NCI-H2081 (cell line): ENCODE results near the gene CASP9.
"Not testable (repeated sequence)": the region's sequence is repeated elsewhere in the genome, so short reads cannot be mapped to it uniquely, and the experiment has no call there.

ENCODE experiments used
- DNase-seq, 2 experiments: peaks; one replicate each; lab custom pipeline; 2025; lab: John Stamatoyannopoulos, UW

CASP9 gene

DNA sequence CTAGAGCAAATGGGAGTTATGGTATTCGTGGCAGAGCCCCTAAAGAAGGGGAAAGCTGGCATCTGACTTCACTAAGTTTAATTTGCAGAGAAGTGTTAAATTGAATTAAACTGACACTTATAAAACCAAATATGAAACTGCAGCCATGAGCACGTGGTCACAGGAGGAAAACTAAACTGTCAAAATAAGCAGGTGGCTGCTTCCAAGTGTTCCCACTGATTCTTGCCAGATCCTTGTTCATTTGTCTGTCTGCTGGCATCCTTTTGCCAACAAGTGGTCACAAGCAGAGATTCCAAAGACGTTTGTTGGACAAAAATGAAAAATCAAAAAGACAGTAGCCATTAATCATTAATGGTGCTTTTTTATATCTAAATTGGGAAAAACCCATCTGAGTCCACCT lies 54.7 kb downstream of the CASP9 start:
- no peak for DNase-seq

DNA sequence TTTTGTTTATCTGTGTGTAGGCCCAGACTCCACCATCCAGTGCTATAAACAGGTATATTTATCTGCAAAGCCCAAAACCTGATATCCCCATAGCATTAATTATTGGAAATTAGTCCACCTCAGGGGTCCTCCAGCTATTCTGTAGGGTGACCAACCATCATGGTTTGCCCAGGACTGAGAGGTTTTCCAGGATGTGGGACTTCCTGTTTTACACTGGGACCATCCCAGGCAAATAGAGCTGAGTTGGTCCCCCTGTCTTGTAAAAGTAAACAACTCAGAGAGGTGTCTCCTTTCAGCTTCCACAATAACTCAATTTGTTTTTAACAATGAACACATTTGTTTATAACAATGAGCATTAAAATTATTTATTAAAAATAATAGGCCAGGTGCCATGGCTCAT lies 55.9 kb downstream of the CASP9 start:
- no peak for DNase-seq

GRCh38 chr1:15466955-15467625 lies 56.9 kb downstream of the CASP9 start:
- not testable (repeated sequence) for DNase-seq

GRCh38 chr1:15465674-15466073 lies 58.3 kb downstream of the CASP9 start:
- no peak for DNase-seq

DNA sequence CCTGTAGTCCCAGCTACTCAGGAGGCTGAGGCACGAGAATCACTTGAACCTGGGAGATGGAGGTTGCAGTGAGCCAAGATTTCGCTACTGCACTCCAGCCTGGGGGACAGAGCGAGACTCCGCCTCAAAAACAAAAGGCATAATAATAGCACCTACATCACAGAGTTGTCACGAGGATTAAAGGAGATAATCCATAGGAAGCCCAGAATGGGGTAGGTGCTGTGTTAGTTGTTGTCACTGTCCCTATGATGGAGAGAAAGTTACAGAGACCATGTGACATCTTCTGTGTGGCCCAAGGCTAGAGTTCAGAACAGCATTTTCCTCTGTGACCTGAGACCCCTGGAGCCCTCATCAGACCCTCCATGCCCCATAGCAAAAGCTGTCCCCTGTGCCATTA lies 60.1 kb downstream of the CASP9 start:
- DNase-seq = not testable (repeated sequence)

DNA sequence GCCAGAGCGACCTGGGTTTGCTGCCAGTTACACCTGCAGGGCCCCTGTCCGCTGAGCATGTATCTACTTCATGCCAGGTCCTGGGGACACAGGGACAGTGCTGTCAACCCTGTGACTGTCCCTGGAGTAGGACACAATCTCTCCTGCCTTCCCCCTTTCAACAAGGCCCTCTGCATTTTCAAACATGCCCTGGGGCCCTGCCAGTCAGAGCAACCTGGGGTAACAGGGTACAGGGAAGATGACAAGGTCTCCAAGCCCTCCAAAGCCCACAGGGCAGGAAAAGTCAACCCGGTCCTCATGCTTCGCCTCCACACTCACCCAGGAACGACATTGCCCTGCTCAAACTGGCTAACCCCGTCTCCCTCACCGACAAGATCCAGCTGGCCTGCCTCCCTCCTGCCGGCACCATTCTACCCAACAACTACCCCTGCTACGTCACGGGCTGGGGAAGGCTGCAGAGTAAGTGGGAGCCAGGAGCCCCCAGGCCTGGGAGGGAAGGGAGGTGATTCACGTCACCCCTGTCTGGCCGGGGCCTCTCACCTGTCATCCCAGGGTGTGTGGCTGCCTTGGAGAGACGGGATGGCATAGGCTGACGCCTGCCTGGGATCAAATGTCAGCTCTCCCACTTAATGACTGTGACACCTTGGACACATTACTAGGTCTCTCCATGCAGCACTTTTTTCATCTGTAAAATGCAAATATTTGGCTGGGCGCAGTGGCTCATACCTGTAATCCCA lies 60.8 kb downstream of the CASP9 start:
- DNase-seq = not testable (repeated sequence)

GRCh38 chr1:15460708-15461095 lies 63.3 kb downstream of the CASP9 start:
- no peak for DNase-seq

DNA sequence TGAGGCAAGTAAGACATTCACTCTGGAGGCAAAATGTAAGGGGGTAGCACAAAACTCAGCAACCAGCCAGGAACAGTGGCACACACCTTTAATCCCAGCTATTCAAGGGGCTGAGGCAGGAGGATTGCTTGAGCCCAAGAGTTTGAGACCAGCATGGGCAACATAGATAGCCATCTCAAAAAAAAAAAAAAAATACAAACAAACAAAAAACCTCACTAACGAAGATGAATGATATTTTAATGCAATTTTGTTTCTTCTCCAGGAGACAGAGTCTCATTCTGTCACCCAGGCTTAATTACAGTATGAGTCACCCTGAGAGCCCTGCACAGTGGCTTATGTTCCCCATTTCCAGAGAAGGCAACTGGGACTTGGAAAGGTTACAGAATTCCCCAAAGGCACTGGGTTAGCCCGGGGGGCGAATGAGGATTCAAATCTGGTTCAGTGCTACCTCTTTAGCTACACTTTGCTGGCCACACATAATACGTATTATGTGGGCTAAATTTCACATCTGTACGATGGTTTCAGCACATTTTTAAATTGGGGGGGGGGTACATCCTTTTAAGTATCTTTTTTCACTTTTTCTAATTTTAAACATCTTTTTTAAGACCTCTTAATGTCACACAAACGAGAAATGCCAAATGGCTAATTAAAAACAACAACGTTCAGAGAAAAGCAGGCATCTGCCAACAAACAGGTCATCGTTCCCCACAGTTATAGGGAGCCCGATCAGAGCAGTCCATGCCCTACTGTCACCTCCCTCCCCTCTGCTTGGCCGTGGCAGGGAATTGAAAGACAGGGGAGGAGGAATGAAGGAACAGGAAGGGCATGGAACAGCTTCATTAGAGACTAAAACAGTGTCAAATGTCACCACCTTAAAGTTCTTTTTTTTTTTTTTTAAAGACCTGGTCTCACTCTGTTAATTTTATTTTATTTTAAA lies 64.0 kb downstream of the CASP9 start:
- peak in 1 of 2 experiments; percentile 8 for DNase-seq

GRCh38 chr1:15458388-15458787 lies 65.6 kb downstream of the CASP9 start:
- not testable (repeated sequence) for DNase-seq

DNA sequence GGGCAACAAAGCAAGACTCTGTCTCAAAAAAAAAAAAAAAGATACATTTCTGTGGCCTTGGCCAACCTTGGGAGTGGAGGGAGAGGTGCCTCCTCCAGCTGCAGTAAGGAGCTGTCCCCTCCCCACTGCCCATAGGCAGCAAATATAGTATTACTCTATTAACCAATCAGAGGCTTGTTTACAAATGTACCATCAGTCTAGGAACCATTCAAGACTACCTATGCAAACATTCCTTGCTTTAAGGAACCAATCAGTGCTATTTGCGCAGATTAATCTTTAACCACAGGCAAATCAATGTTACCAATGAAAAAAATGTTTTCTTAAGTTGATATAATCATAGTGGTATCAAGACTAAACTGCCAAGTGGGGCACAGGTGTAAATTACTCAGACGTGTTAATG lies 66.4 kb downstream of the CASP9 start:
- no peak for DNase-seq

- DNase-seq = no peak
These were observed 67.6 kb downstream of the CASP9 start, which contains the start of gene CELA2A for GRCh38 chr1:15456313-15456954. Gene CELA2A (plus strand): TSS chr1:15456732. CDS start chr1:15456754, 22 bp downstream.

DNA sequence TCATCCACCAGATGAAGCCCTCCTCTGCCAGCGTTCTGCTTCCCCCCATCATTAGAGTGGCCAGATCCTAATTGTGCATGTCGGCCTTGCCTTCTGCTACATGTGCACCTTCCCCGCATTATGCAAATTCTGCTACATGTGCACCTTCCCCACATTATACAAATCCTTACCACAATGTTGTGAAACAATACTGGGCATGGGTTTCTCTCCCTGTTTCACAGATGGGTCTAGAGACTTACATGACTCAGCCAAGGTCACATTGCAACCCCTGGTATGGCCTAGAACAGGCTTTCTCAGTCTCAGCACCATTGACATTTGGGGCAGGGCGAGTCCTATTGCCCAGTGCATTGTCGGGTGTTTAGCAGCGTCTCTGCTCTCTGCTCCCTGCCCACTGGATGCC lies 68.5 kb downstream of the CASP9 start:
- no peak for DNase-seq

DNA sequence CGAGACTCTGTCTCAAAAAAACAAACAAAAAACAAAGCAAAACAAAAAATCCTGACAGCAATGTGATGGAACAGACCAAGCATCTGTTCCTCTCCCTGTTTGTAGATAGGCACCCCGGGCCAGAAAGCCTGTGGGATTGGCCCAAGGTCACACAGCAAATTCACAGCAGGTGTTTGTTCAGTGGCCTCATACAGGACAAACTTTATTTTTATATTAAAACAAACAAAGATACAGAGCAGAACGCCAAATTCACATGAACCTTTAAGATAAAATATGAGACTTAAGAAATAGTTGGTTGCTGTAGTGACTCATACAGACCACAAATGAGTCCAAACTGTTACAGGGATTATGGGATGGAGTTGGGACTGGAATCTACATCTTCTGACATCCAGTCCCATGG lies 69.8 kb downstream of the CASP9 start:
- no peak for DNase-seq

- no peak for DNase-seq
These were observed 70.3 kb downstream of the CASP9 start for GRCh38 chr1:15453734-15454133.

GRCh38 chr1:15452866-15453571 lies 71.0 kb downstream of the CASP9 start:
- no peak for DNase-seq

- DNase-seq = no peak
These were observed 71.8 kb downstream of the CASP9 start for GRCh38 chr1:15452216-15452615.

- no peak for DNase-seq
These were observed 72.8 kb downstream of the CASP9 start for GRCh38 chr1:15451014-15451722.

DNA sequence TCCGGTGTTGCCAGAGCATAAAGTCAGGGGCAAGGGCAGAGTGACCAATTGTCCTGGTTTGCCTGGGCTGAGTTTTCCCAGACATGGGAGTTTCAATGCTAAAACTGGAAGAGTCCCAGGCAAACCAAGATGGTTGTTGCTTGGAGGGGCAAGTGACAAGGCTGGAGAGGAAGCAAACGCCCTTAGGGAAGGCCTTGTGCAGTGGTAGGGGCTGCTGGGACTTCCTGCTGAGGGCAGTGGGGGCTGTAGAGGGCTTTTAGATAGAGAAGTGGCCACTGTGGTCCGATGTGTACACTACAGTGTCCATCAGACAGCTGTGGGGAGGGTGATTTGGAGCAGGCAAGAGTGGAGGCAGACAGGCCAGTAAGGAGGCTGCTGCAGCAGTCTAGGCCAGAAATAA lies 74.4 kb downstream of the CASP9 start:
- no peak for DNase-seq

DNA sequence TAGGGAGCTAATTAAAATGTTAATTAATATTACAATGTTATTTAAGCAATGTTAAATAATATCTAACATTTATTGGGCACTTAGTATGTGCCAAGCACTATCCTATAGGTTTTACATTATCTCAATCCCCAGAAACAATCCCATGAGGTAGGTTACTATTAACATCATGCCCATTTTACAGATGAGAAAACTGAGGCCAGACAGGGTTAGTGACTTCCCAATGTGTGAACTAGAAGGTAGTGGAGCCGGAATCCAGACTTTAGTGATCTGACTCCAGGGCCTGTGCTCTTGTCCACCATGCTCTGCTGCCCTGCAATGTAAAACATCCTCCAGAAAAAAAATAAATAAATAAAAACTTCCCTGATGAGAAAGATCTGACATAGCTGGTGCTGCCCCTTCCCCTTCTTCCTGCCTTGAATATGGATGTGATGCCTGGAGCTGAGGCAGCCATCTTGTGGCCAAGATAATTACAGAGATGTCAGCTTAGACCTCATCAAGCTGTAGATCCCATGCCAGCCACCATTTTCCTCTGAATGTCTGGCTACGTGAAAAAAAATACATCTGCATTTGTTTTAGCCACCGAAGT lies 75.0 kb downstream of the CASP9 start:
- DNase-seq = no peak

DNA sequence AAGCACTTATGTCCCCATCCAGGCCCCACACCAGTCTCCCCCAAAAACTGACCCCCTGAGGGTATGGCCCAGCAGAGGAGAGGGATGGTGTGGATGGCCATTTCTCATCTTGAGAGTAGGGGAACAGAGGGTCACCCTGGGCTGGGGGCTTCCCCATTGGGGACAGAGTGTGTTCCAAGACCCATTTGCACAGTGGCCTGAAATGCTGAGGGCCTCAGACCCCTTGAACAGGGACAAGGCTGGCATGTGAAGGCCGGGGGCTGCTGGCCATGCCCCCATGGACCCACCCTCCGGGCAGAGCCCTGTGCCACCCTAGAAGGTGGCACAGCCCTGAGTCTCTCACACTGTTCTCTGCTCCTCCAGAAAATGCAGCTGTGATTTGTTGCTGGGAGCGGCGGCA lies 77.8 kb downstream of the CASP9 start:
- no peak for DNase-seq
